GM23338 (cell line): ENCODE data around the gene LHX1. TPM values are rescaled to one million over a fixed set of nuclear protein-coding genes. Genes with fewer than 3 reads are reported as not detected.

ENCODE experiments used
- ATAC-seq: fragments of 200-7000 bp; cut with Tn5 transposase; 3 replicates; pipeline ENCODE4 v1.9.1; 2020
- DNase-seq: peaks from one replicate; pipeline ENCODE4 v3.0.0-alpha.2; 2015; ENCODE audit warnings: low spot score
- H2AFZ ChIP-seq: fragments of 200-600 bp; sonication (generic); 2 replicates; pipeline ENCODE4 v1.8.0; 2016; ENCODE audit warnings: antibody characterized with exemption, mild to moderate bottlenecking, moderate library complexity
- H3F3A ChIP-seq: fragments of 200-600 bp; sonication (generic); replicated peaks from 2 replicates; pipeline ENCODE4 v1.8.0; 2017; ENCODE audit warnings: antibody characterized with exemption, mixed run types, low read depth
- H3K27ac ChIP-seq: fragments of 200-600 bp; sonication (generic); 2 replicates; pipeline ENCODE4 v1.6.1; 2016; ENCODE audit warnings: low read depth
- H3K27me3 ChIP-seq: fragments of 200-600 bp; sonication (generic); 2 replicates; pipeline ENCODE4 v1.8.0; 2016; ENCODE audit warnings: mild to moderate bottlenecking, mixed run types, moderate library complexity; ENCODE audit not compliant: insufficient read depth
- H3K36me3 ChIP-seq: fragments of 200-600 bp; sonication (generic); 2 replicates; pipeline ENCODE4 v1.8.0; 2016; ENCODE audit warnings: mild to moderate bottlenecking; ENCODE audit not compliant: insufficient read depth
- H3K4me1 ChIP-seq: fragments of 200-600 bp; sonication (generic); 2 replicates; pipeline ENCODE4 v1.8.0; 2016; ENCODE audit warnings: mild to moderate bottlenecking, moderate library complexity; ENCODE audit not compliant: insufficient read depth
- H3K4me2 ChIP-seq: fragments of 200-600 bp; sonication (generic); 2 replicates; pipeline ENCODE4 v1.7.1; 2017; ENCODE audit warnings: mixed run types
- H3K4me3 ChIP-seq: fragments of 200-600 bp; sonication (generic); 2 replicates; pipeline ENCODE4 v1.6.1; 2016; ENCODE audit warnings: mixed run types
- H3K79me2 ChIP-seq: fragments of 200-600 bp; sonication (generic); replicated peaks from 2 replicates; pipeline ENCODE4 v1.8.0; 2017; ENCODE audit warnings: mild to moderate bottlenecking; ENCODE audit not compliant: insufficient read depth
- H3K9me2 ChIP-seq: fragments of 200-600 bp; sonication (generic); 2 replicates; pipeline ENCODE4 v1.8.0; 2017; ENCODE audit not compliant: insufficient read depth
- H4K20me1 ChIP-seq: fragments of 200-600 bp; sonication (generic); replicated peaks from 2 replicates; pipeline ENCODE4 v1.8.0; 2017; ENCODE audit warnings: mild to moderate bottlenecking; ENCODE audit not compliant: insufficient read depth
- H3K27ac Mint-ChIP-seq: 2 replicates; pipeline ENCODE4 v1.8.0; 2020; ENCODE audit warnings: inconsistent platforms, mild to moderate bottlenecking, moderate library complexity, mixed read lengths
- H3K27me3 Mint-ChIP-seq: 3 replicates; pipeline ENCODE4 v1.8.0; 2022; ENCODE audit warnings: low read depth, mild to moderate bottlenecking, moderate library complexity, mixed read lengths, inconsistent platforms; ENCODE audit not compliant: insufficient read depth, poor library complexity
- H3K36me3 Mint-ChIP-seq: 3 replicates; pipeline ENCODE4 v1.8.0; 2021; ENCODE audit warnings: low read depth, mild to moderate bottlenecking, inconsistent platforms, moderate library complexity, mixed read lengths
- H3K4me1 Mint-ChIP-seq: 3 replicates; pipeline ENCODE4 v1.8.0; 2020; ENCODE audit warnings: mild to moderate bottlenecking, inconsistent platforms, mixed read lengths
- H3K4me3 Mint-ChIP-seq: 3 replicates; pipeline ENCODE4 v1.8.0; 2021; ENCODE audit warnings: moderate library complexity, mild to moderate bottlenecking, inconsistent platforms, mixed read lengths
- H3K9me3 Mint-ChIP-seq: 3 replicates; pipeline ENCODE4 v1.8.0; 2020; ENCODE audit warnings: moderate library complexity, mild to moderate bottlenecking, inconsistent platforms, mixed read lengths
- CREB1 ChIP-seq: fragments of 250-450 bp; sonication (Bioruptor Pico); IDR thresholded peaks from 2 replicates; pipeline ENCODE4 v1.5.0; 2020; ENCODE audit warnings: low read depth, mild to moderate bottlenecking, moderate library complexity
- CTCF ChIP-seq, 2 experiments: fragments of 200-600 bp in 1 of 2; sonication (generic) in 1 of 2; conservative IDR thresholded peaks; 2 replicates each; pipeline versions ENCODE4 v1.5.1 to v1.6.1; 2016 to 2017; ENCODE audit warnings: antibody characterized with exemption in 2 of 2, low read depth in 2 of 2, mild to moderate bottlenecking in 2 of 2, moderate library complexity in 1 of 2
- ETS1 ChIP-seq: IDR thresholded peaks from 2 replicates; pipeline ENCODE4 v1.6.1; 2016; ENCODE audit warnings: antibody characterized with exemption
- EZH2 ChIP-seq: fragments of 200-600 bp; sonication (generic); IDR thresholded peaks from one replicate; pipeline ENCODE4 v1.8.0; 2017; ENCODE audit warnings: antibody characterized with exemption, mild to moderate bottlenecking, low read depth; ENCODE audit not compliant: unreplicated experiment
- EZH2phosphoT487 ChIP-seq: fragments of 200-600 bp; sonication (generic); IDR thresholded peaks from one replicate; pipeline ENCODE4 v1.8.1; 2018; ENCODE audit warnings: antibody characterized with exemption; ENCODE audit not compliant: unreplicated experiment
- JUNB ChIP-seq: IDR thresholded peaks from one replicate; pipeline ENCODE4 v1.6.1; 2016; ENCODE audit warnings: antibody characterized with exemption; ENCODE audit not compliant: unreplicated experiment
- NANOG ChIP-seq: IDR thresholded peaks from 2 replicates; pipeline ENCODE4 v1.6.1; 2016; ENCODE audit warnings: antibody characterized with exemption, borderline replicate concordance
- POLR2AphosphoS5 ChIP-seq: IDR thresholded peaks from 2 replicates; pipeline ENCODE4 v1.6.1; 2016; ENCODE audit warnings: antibody characterized with exemption, low read depth
- REST ChIP-seq: IDR thresholded peaks from one replicate; pipeline ENCODE4 v1.6.1; 2018; ENCODE audit warnings: antibody characterized with exemption; ENCODE audit not compliant: unreplicated experiment
- STAT1 ChIP-seq: IDR thresholded peaks from one replicate; pipeline ENCODE4 v1.6.1; 2016; ENCODE audit warnings: antibody characterized with exemption; ENCODE audit not compliant: unreplicated experiment
- ZNF114 ChIP-seq: fragments of 250-450 bp; sonication (Bioruptor Pico); IDR thresholded peaks from 2 replicates; pipeline ENCODE4 v1.5.0; 2020; ENCODE audit warnings: mild to moderate bottlenecking, moderate library complexity
- ZNF331 ChIP-seq: fragments of 250-450 bp; sonication (Bioruptor Pico); IDR thresholded peaks from 2 replicates; pipeline ENCODE4 v1.5.0; 2020; ENCODE audit warnings: low read depth, mild to moderate bottlenecking, moderate library complexity
- ZNF462 ChIP-seq: fragments of 250-450 bp; sonication (Bioruptor Pico); IDR thresholded peaks from 2 replicates; pipeline ENCODE4 v1.5.0; 2020; ENCODE audit warnings: mild to moderate bottlenecking, moderate library complexity
- polyA plus RNA-seq: library from polyadenylated mRNA; unstranded; fragments of >200 nt; fragmentation: Nextera tagmentation; extraction: Ambion mirVana; gene quantifications from 2 replicates; pipeline ENCODE4 v1.2.1, GENCODE V29; 2016
- total RNA-seq: library from RNA; depleted of rRNA; stranded (reverse); fragments of >200 nt; shearing (Covaris generic); gene quantifications from 2 replicates; pipeline ENCODE4 v1.2.3, GENCODE V29; 2014

LHX1 gene
- total and polyA plus RNA-seq, 2 experiments from 2014 or later, result 0.52 to 0.74 TPM

GRCh38 chr17:36977568-36977967, 40.3 kb downstream of the LHX1 start:
- H3K27ac ChIP-seq, result no peak overlapping the region; the same call in 1 of the 2 replicates
- ATAC-seq (no peak), DNase-seq (no peak)
- TF ChIP-seq ZNF462 (CRISPR knock-in tag) (no peak), POLR2AphosphoS5 (no peak), JUNB (no peak), ZNF114 (no peak), EZH2phosphoT487 (no peak), CTCF (conservative IDR thresholded peaks at IDR 0.05; ENCODE audit: low read depth in 2 of 2) (no peak), NANOG (no peak), ETS1 (no peak), EZH2 (no peak), STAT1 (no peak), CREB1 (CRISPR knock-in tag) (no peak), ZNF331 (no peak), REST (no peak)
- H3F3A ChIP-seq, result no peaks in the 10 kb centered on the region
- no peak overlapping the region for H3K4me2 ChIP-seq
- peaks cover 5% of the 10 kb centered on the region; the same call in 1 of the 2 replicates for H3K4me1 ChIP-seq
- no peak overlapping the region for H3K27ac Mint-ChIP-seq
- peaks cover 28% of the 10 kb centered on the region for H3K4me1 Mint-ChIP-seq
- H3K9me2 ChIP-seq, result 0 out of 2 replicates have a peak, but pooled peaks cover 1% of the 10 kb centered on the region
- H3K9me3 Mint-ChIP-seq, result no peaks in the 10 kb centered on the region
- no peaks in the 10 kb centered on the region for H3K27me3 ChIP-seq
- H2AFZ ChIP-seq, result no peak overlapping the region
- no peak overlapping the region for H3K4me3 Mint-ChIP-seq
- no peak overlapping the region for H3K4me3 ChIP-seq
- peaks cover 3% of the 10 kb centered on the region; the same call in 1 of the 3 replicates for H3K36me3 Mint-ChIP-seq
- no peaks in the 10 kb centered on the region for H3K36me3 ChIP-seq
- peaks cover 3% of the 10 kb centered on the region; the same call in 1 of the 2 replicates for H4K20me1 ChIP-seq
- H3K79me2 ChIP-seq, result peaks cover 33% of the 10 kb centered on the region
- H3K27me3 Mint-ChIP-seq, result no peaks in the 10 kb centered on the region
